ENCODE data around the gene GAR1.
"Not testable (repeated sequence)": the region's sequence is repeated elsewhere in the genome, so short reads cannot be mapped to it uniquely, and the experiment has no call there.

Gene GAR1

GRCh38 chr4:109836985-109837384 lies 21.4 kb downstream of the GAR1 start:
- TF ChIP-seq CTCF (IDR thresholded peaks at IDR 0.05; ENCODE audit: control insufficient read depth, insufficient read depth, low read depth, low read length, missing control alignments), result no peak
- DNase-seq (ENCODE audit: low read depth), result no peak
- no peak overlapping the region for H3K4me3 ChIP-seq (ENCODE audit: control insufficient read depth, low read depth, low read length)

GRCh38 chr4:109846395-109847098 lies 31.0 kb downstream of the GAR1 start:
- H3K4me3 ChIP-seq (ENCODE audit: control insufficient read depth, low read depth, low read length), result no peak overlapping the region
- no peak for DNase-seq (ENCODE audit: low read depth)
- TF ChIP-seq CTCF (IDR thresholded peaks at IDR 0.05; ENCODE audit: control insufficient read depth, insufficient read depth, low read depth, low read length, missing control alignments), result no peak

GRCh38 chr4:109847896-109848442 lies 32.4 kb downstream of the GAR1 start, which contains the start of gene LRIT3:
Gene LRIT3, plus strand, starts transcription at chr4:109848107. Its CDS starts 95 bp downstream, at chr4:109848202.
- DNase-seq (ENCODE audit: low read depth), result no peak
- no peak for TF ChIP-seq CTCF (IDR thresholded peaks at IDR 0.05; ENCODE audit: control insufficient read depth, insufficient read depth, low read depth, low read length, missing control alignments)
- H3K4me3 ChIP-seq (ENCODE audit: control insufficient read depth, low read depth, low read length), result no peak within 1 kb of the TSS

GRCh38 chr4:109848501-109848900 lies 32.9 kb downstream of the GAR1 start:
- TF ChIP-seq CTCF (IDR thresholded peaks at IDR 0.05; ENCODE audit: control insufficient read depth, insufficient read depth, low read depth, low read length, missing control alignments), result no peak
- H3K4me3 ChIP-seq (ENCODE audit: control insufficient read depth, low read depth, low read length), result no peak overlapping the region
- no peak for DNase-seq (ENCODE audit: low read depth)

GRCh38 chr4:109850601-109851000 lies 35.0 kb downstream of the GAR1 start:
- TF ChIP-seq CTCF (IDR thresholded peaks at IDR 0.05; ENCODE audit: control insufficient read depth, insufficient read depth, low read depth, low read length, missing control alignments), result no peak
- H3K4me3 ChIP-seq (ENCODE audit: control insufficient read depth, low read depth, low read length), result no peak overlapping the region
- no peak for DNase-seq (ENCODE audit: low read depth)

GRCh38 chr4:109859426-109860300 lies 44.1 kb downstream of the GAR1 start:
- not testable (repeated sequence) for H3K4me3 ChIP-seq (ENCODE audit: control insufficient read depth, low read depth, low read length); DNase-seq (ENCODE audit: low read depth)

- TF ChIP-seq CTCF (IDR thresholded peaks at IDR 0.05; ENCODE audit: control insufficient read depth, insufficient read depth, low read depth, low read length, missing control alignments), result no peak
- H3K4me3 ChIP-seq (ENCODE audit: control insufficient read depth, low read depth, low read length), result no peak overlapping the region
- no peak for DNase-seq (ENCODE audit: low read depth)
Measured at GRCh38 chr4:109861271-109861670, 45.7 kb downstream of the GAR1 start.
